A549 (cell line): ENCODE data around the gene TOPORS. TPM values are rescaled to one million over a fixed set of nuclear protein-coding genes. Genes with fewer than 3 reads are reported as not detected.

ENCODE experiments used
- ATAC-seq, 2 experiments: fragments of 200-7000 bp in 1 of 2; fragments of >200 bp in 1 of 2; cut with Nextera tagmentation in 1 of 2; cut with Tn5 transposase in 1 of 2; 3 replicates each; pipeline versions ENCODE4 v1.8.0 to v1.9.1; 2018 to 2020; ENCODE audit warnings: mild to moderate bottlenecking in 1 of 2, moderate library complexity in 1 of 2
- CTCF ChIA-PET: fragments of 300-600 bp; sonication (Branson Sonifier 250); formaldehyde crosslinking; extraction: SDS; loops from one replicate; lab custom pipeline; 2021; ENCODE audit warnings: antibody characterized with exemption, inconsistent platforms; lab: Yijun Ruan, JAX
- POLR2A ChIA-PET: fragments of 350-600 bp; formaldehyde crosslinking; extraction: SDS; loops from one replicate; lab custom pipeline; 2021; ENCODE audit warnings: antibody characterized with exemption, inconsistent platforms; lab: Yijun Ruan, JAX
- DNase-seq, 2 experiments: peaks; one replicate each; pipeline versions ENCODE4 v3.0.0 to v3.0.0-alpha.2; 2011 to 2016; ENCODE audit warnings: low read depth in 1 of 2, low spot score in 1 of 2
- FAIRE-seq: peaks from 2 replicates; lab custom pipeline; 2011; peaks lifted over from hg19 to GRCh38; lab: Jason Lieb, UNC
- H3K27ac ChIP-seq, 2 experiments: fragments of >200 bp; sonication (Bioruptor Twin); formaldehyde crosslinking; 3 replicates each; pipeline ENCODE4 v1.5.1; 2016 to 2017
- H3K4me1 ChIP-seq: fragments of >200 bp; sonication (Bioruptor Twin); formaldehyde crosslinking; 3 replicates; pipeline ENCODE4 v1.6.1; 2016
- H3K4me2 ChIP-seq: fragments of >200 bp; sonication (Bioruptor Twin); formaldehyde crosslinking; 3 replicates; pipeline ENCODE4 v1.6.1; 2016
- H3K4me3 ChIP-seq: fragments of >200 bp; sonication (Bioruptor Twin); formaldehyde crosslinking; 3 replicates; pipeline ENCODE4 v1.5.1; 2016
- H3K9me3 ChIP-seq: fragments of >200 bp; sonication (Bioruptor Twin); formaldehyde crosslinking; 3 replicates; pipeline ENCODE4 v1.6.1; 2016
- CBX8 ChIP-seq: fragments of 200-600 bp; sonication (generic); IDR thresholded peaks from 2 replicates; pipeline ENCODE4 v1.6.1; 2016
- CHD2 ChIP-seq: fragments of 150-350 bp; IDR thresholded peaks from 2 replicates; pipeline ENCODE4 v1.6.1; 2014; ENCODE audit warnings: low read length; ENCODE audit not compliant: partially characterized antibody
- EHMT2 ChIP-seq: fragments of 200-600 bp; sonication (generic); IDR thresholded peaks from 2 replicates; pipeline ENCODE4 v1.6.1; 2016; ENCODE audit warnings: antibody characterized with exemption, low read depth, mild to moderate bottlenecking, moderate library complexity
- EP300 ChIP-seq, 2 experiments: fragments of >200 bp; sonication (Bioruptor Twin); formaldehyde crosslinking; IDR thresholded peaks; 2 replicates in 1 of 2; 3 replicates in 1 of 2; pipeline ENCODE4 v1.6.1; 2016 to 2017
- ESRRA ChIP-seq: fragments of 150-350 bp; IDR thresholded peaks from 2 replicates; pipeline ENCODE4 v1.6.1; 2014; ENCODE audit warnings: mild to moderate bottlenecking, low read length, borderline replicate concordance
- FOXS1 ChIP-seq: fragments of 250-450 bp; sonication (Bioruptor Pico); IDR thresholded peaks from 2 replicates; pipeline ENCODE4 v1.5.0; 2020; ENCODE audit warnings: mild to moderate bottlenecking, moderate library complexity
- HOXB5 ChIP-seq: fragments of 250-450 bp; sonication (Bioruptor Pico); IDR thresholded peaks from 2 replicates; pipeline ENCODE4 v1.5.0; 2020; ENCODE audit warnings: mild to moderate bottlenecking, moderate library complexity
- JUN ChIP-seq, 2 experiments: fragments of >200 bp; sonication (Bioruptor Twin); formaldehyde crosslinking; IDR thresholded peaks; 2 replicates in 1 of 2; 3 replicates in 1 of 2; pipeline ENCODE4 v1.6.1; 2016 to 2017
- NPAS2 ChIP-seq: fragments of 250-450 bp; sonication (Bioruptor Pico); IDR thresholded peaks from 2 replicates; pipeline ENCODE4 v1.8.0; 2022; ENCODE audit warnings: mild to moderate bottlenecking, moderate library complexity, borderline replicate concordance
- RAD21 ChIP-seq, 2 experiments: fragments of >200 bp in 1 of 2; sonication (Bioruptor Twin) in 1 of 2; formaldehyde crosslinking in 1 of 2; IDR thresholded peaks in 1 of 2; conservative IDR thresholded peaks in 1 of 2; 2 replicates in 1 of 2; 3 replicates in 1 of 2; pipeline ENCODE4 v1.6.1; 2012 to 2018; ENCODE audit warnings: inconsistent platforms in 1 of 2
- SMC3 ChIP-seq: fragments of >200 bp; sonication (Bioruptor Twin); formaldehyde crosslinking; IDR thresholded peaks from 3 replicates; pipeline ENCODE4 v1.6.1; 2018; ENCODE audit warnings: inconsistent platforms
- TFCP2L1 ChIP-seq: fragments of 250-450 bp; sonication (Bioruptor Pico); IDR thresholded peaks from 2 replicates; pipeline ENCODE4 v1.5.0; 2021; ENCODE audit warnings: mild to moderate bottlenecking
- TP53 ChIP-seq: fragments of 250-450 bp; sonication (Bioruptor Pico); IDR thresholded peaks from 2 replicates; pipeline ENCODE4 v1.5.0; 2021; ENCODE audit warnings: mild to moderate bottlenecking, moderate library complexity
- WGBS: methylation state at CpG from one replicate; pipeline ENCODE4 v1.1.6; 2017; ENCODE audit errors: missing lambda C conversion rate; 5-methylcytosine and 5-hydroxymethylcytosine counted together
- polyA plus RNA-seq, 4 experiments: library from polyadenylated mRNA; depleted of rRNA in 3 of 4; stranded (reverse); fragments of >200 nt; fragmentation: RNase III in 1 of 4; extraction: RNeasy Plus Mini Kit Qiagen cat#74134 plus additional on column Dnase treatment in 1 of 4; gene quantifications; 2 replicates in 3 of 4; 3 replicates in 1 of 4; pipeline ENCODE4 v1.2.3, GENCODE V29; 2011 to 2017
- TF ChIP-seq, protein P1 (sequence below): fragments of >200 bp; sonication (Bioruptor Twin); formaldehyde crosslinking; IDR thresholded peaks from 3 replicates; pipeline ENCODE4 v1.5.1; 2016
- TF ChIP-seq, protein P2 (sequence below): fragments of 250-450 bp; sonication (Bioruptor Pico); IDR thresholded peaks from 2 replicates; pipeline ENCODE4 v1.5.0; 2021; ENCODE audit warnings: mild to moderate bottlenecking, moderate library complexity, borderline replicate concordance
- TF ChIP-seq, protein P3 (sequence below): fragments of >200 bp; sonication (Bioruptor Twin); formaldehyde crosslinking; IDR thresholded peaks from 2 replicates; pipeline ENCODE4 v1.6.1; 2016

The TOPORS gene
- polyA plus RNA-seq, 2 of the 4 experiments (the other 2 are of a cell fraction) = 18.2 to 22.2 TPM

DNA sequence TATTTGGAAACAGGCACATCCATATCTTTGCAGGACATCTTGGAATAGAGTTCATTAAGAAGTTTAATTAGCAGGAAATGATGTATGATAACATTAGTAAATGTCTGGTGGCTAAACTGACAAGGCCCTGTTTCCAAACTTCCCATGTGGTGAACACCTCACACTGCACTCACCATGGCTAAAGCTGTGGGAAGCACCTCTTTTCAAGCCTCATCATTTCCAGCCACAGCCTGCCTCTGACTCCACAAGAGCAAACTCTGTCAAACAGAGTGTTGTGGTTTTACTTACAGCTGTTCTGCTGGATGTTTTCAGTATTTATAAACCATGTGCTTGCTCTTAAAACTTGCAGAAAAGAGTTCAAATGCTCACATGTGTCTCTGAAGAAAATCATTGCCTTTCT lies 35.5 kb upstream of the TOPORS start:
- Histone ChIP-seq H3K9me3 (no peaks in the 10 kb centered on the region), H3K4me3 (no peak overlapping the region), H3K4me1 (no peaks in the 10 kb centered on the region), H3K27ac (no peak overlapping the region), H3K4me2 (no peak overlapping the region)
- CTCF ChIA-PET = interaction anchor here (0.8 to 17.6 kb wide), 23 partner anchors 8 to 383 kb away, joined by 3 to 434 read pairs (median 5); partner anchors contain the start of genes NDUFB6 and TMEM215
- TF ChIP-seq EHMT2 (no peak), JUN (IDR thresholded peaks at IDR 0.05) (no peak), ESRRA (no peak), FOXS1 (CRISPR knock-in tag) (no peak), CHD2 (no peak), NPAS2 (no peak), EP300 (IDR thresholded peaks at IDR 0.05) (no peak), TP53 (CRISPR knock-in tag) (no peak)
- TF ChIP-seq, protein P1, sequence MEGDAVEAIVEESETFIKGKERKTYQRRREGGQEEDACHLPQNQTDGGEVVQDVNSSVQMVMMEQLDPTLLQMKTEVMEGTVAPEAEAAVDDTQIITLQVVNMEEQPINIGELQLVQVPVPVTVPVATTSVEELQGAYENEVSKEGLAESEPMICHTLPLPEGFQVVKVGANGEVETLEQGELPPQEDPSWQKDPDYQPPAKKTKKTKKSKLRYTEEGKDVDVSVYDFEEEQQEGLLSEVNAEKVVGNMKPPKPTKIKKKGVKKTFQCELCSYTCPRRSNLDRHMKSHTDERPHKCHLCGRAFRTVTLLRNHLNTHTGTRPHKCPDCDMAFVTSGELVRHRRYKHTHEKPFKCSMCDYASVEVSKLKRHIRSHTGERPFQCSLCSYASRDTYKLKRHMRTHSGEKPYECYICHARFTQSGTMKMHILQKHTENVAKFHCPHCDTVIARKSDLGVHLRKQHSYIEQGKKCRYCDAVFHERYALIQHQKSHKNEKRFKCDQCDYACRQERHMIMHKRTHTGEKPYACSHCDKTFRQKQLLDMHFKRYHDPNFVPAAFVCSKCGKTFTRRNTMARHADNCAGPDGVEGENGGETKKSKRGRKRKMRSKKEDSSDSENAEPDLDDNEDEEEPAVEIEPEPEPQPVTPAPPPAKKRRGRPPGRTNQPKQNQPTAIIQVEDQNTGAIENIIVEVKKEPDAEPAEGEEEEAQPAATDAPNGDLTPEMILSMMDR = no peak
- TF ChIP-seq, protein P2, sequence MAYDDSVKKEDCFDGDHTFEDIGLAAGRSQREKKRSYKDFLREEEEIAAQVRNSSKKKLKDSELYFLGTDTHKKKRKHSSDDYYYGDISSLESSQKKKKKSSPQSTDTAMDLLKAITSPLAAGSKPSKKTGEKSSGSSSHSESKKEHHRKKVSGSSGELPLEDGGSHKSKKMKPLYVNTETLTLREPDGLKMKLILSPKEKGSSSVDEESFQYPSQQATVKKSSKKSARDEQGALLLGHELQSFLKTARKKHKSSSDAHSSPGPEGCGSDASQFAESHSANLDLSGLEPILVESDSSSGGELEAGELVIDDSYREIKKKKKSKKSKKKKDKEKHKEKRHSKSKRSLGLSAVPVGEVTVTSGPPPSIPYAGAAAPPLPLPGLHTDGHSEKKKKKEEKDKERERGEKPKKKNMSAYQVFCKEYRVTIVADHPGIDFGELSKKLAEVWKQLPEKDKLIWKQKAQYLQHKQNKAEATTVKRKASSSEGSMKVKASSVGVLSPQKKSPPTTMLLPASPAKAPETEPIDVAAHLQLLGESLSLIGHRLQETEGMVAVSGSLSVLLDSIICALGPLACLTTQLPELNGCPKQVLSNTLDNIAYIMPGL = no peak
- TF ChIP-seq, protein P3, sequence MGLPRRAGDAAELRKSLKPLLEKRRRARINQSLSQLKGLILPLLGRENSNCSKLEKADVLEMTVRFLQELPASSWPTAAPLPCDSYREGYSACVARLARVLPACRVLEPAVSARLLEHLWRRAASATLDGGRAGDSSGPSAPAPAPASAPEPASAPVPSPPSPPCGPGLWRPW = no peak
- POLR2A ChIA-PET = no interaction called here
- FAIRE-seq (no peak), DNase-seq (no peak), ATAC-seq (peak in 1 of 2 experiments; percentile 51; a peak in 1 of 6 replicates)

DNA sequence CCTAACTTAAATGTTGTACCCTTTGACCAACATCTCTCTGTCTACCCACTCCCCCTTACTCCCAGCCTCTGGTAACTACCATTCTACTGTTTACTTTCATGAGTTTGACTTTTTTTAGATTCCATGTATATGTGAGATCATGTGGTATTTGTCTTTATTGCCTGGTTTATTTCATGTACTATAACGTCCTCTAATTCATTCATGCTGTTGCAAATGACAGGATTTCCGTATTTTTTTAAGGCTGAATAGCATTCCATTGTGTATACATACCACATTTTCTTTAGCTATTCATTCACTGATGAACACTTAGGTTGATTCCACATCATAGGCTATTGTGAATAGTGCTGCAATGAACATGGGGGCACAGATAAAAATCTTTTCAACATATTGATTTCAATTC lies 32.4 kb upstream of the TOPORS start:
- ATAC-seq (no peak), DNase-seq (no peak), FAIRE-seq (no peak)
- no peak overlapping the region for H3K4me3 ChIP-seq
- H3K27ac ChIP-seq = no peak overlapping the region
- POLR2A ChIA-PET = no interaction called here
- no peaks in the 10 kb centered on the region for H3K9me3 ChIP-seq
- TF ChIP-seq HOXB5 (CRISPR knock-in tag) = no peak
- peaks cover 8% of the 10 kb centered on the region; the same call in 2 of the 3 replicates for H3K4me1 ChIP-seq
- WGBS = 2% methylated on average over 2 of the region's 2 CpGs
- CTCF ChIA-PET = interaction anchor here (13.6 to 17.6 kb wide), 2 partner anchors 207 to 386 kb away, joined by 434 to 507 read pairs; no protein-coding TSS in a partner anchor
- no peak overlapping the region for H3K4me2 ChIP-seq

DNA sequence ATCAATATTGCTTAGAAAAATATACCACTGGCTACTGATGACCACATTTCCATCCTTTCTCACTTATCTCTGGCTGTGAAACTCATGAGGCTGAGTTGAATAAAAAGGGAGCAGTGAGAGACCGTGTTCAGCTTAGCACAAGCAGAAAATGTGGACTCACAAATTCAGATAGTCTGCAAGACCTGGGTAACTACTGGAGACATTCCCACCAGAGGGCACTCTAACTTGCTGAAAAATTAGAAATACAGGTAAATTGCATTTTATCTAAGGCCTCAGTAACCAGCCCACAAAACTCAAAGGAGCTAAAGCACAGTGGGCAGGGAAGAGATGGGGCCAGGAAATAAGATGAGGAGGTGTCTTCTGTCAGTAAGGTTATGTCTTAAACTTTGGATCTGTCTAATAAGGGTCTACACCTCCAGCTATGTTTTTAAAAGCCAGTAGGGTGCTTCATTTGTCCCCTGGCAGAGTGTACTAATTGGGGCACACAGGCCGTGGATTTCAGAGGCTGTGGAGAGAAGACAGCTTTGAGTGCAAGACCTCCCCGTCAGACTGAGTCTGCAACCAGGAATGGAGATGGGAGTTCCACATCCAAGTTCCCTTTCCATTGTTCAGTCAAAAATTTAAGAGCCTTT lies 29.2 kb upstream of the TOPORS start:
- FAIRE-seq = peak; percentile 51
- WGBS = 2% methylated on average over 3 of the region's 3 CpGs
- Histone ChIP-seq H3K4me3 (no peak overlapping the region), H3K27ac (no peak overlapping the region), H3K9me3 (no peaks in the 10 kb centered on the region), H3K4me2 (peak overlapping the region; percentile 43)
- POLR2A ChIA-PET = interaction anchor here (1.1 to 1.8 kb wide), 3 partner anchors 8 to 443 kb away, joined by 3 to 5 read pairs (median 5); partner anchors contain the start of gene DNAJA1
- ATAC-seq = peak; percentile 88 to 91
- CTCF ChIA-PET = interaction anchor here (0.7 to 17.6 kb wide), 66 partner anchors 9 to 445 kb away, joined by 3 to 507 read pairs (median 4); partner anchors contain the start of genes ACO1 and RIGI
- TF ChIP-seq SMC3 (peak; percentile 79), RAD21 (conservative IDR thresholded peaks at IDR 0.05 in 1 of 2, IDR thresholded peaks at IDR 0.05 in 1 of 2) (peak; percentile 67 to 74), TFCP2L1 (no peak), CBX8 (no peak)
- TF ChIP-seq, protein P1 = peak; percentile 81
- TF ChIP-seq, all 56 proteins: peak for 3
- H3K4me1 ChIP-seq = peaks cover 8% of the 10 kb centered on the region; the same call in 2 of the 3 replicates
- peak; percentile 36 to 78 for DNase-seq
